HG03520 (cell line): ENCODE data around the gene AOPEP.

ENCODE experiments used
- ATAC-seq: cut with Tn5 transposase; IDR thresholded peaks from one replicate; pipeline ENCODE4 v1.9.1; 2021; ENCODE audit warnings: mild to moderate bottlenecking, moderate library complexity; ENCODE audit not compliant: unreplicated experiment

The AOPEP gene

DNA sequence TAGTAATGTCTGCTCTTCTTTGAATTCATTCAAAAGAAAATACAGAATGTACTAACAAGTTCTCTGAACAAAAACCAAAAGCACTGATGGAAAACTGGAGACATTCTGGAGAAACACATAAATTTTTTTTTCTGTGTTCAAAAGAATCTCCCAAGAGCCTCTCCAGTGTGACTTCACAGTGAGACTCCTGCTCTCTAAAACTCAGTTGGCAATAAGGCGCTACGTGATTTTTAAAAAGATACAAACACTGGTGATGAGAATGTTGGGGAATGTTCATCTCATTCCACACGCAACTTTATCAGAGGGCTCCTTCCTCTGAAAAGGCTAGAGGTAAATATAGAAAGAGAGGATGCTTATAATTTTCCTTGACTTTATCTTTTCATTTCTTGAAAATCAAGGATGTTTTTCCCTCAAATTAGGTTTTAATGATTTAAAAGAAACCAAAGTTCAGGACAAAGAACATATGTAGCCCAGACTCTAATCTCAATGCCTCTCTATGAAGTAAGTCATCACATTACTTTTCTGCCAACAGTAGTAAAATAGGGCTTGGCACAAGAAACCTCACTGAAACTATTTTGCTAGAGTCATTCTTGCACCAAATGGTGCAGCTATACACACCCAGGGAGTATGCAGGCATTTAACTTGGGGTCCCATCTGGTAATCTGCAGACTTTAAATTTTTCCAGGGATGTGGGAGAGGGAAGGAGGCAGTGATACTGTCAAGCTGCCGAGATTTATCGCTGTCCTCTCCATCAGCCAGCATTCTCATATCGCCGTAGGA lies 12.9 kb upstream of the AOPEP start:
- no peak for ATAC-seq

DNA sequence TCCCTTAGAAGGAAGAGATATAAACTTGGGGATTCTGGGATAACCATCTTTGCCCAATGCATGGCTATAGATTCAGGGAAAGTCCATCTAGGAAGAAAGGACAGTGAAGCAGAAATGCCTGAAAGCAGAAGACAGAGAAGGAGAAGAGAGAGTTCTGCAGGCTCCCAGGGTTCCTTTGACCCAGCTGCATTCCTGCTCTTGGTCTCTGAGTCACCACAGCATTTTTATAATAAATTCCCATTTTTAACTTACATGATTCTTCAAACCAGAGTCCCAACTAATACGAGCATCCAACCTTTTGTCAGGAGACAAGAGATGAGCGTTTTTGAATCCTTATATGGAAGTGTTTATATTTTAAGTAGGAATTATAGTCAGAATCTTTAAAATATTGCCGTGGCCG lies 12.0 kb upstream of the AOPEP start:
- no peak for ATAC-seq

DNA sequence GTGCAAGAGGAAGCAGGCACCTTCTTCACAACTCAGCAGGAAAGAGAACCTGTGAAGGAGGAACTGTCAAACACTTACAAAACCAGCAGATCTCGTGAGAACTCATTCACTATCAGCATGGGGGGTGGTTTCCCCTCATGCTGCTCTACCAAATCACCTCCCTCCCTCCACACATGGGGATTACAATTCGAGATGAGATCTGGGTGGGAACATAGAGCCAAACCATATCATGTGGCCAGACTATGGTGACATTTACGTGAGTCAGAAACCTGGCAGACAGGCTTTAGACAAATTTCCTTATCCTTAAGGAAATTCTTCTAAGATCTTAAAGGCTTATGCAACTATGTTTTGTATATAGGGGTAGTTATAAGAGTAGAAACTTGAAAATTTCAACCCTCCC lies 8.7 kb upstream of the AOPEP start:
- ATAC-seq, result no peak

- ATAC-seq, result no peak
These were observed 7.6 kb upstream of the AOPEP start for GRCh38 chr9:94718936-94719335.

DNA sequence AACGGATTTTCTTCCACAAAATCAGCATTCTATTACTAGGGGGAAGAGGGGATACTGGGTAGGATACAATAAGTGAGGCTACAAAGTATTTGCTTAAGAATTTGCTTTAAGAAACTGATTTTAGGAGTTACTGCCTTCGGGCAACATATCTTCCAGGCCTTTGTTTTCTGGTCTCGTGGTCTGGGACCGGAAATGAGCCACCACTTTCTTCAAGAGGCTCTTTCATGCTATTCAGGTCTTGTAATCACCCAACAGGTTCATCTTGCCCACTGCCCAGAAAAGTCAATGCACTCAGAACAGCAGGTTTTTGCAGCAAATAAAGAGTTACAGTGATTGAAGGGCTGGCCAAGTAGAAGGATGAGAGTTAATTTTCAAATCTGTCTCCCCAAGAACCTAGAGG lies 6.6 kb upstream of the AOPEP start:
- ATAC-seq, result no peak

DNA sequence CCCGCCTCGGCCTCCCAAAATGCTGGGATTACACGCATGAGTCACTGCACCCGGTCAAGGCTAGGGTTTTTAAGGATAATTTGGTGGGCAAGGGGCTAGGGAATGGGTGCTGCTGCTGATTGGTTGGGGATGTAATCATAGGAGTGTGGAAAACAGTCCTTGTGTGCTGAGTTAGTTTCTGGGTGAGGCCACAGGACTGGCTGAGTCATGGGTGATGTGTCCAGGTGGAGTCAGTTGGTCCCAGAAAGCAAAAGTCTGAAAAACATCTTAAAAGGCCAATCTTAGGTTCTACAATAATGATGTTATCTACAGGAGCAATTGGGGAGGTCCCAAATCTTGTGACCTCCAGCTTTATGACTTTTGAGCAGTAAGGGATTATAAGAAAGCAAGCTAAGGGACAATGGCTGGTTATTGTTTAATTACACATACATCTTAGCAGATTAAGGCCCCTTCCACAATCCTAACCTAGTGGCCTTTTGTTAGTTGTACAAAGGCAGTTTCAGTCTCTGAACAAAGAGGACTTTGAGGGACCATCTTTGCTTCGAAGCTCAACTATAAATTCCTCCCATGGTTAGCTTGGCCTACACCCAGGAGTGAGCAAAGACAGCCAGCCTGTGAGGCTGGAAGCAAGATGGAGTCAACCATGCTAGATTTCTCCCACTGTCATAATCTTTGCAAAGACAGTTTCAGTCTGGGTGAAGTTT lies 5.5 kb upstream of the AOPEP start:
- ATAC-seq, result no peak

GRCh38 chr9:94721754-94722153 lies 4.7 kb upstream of the AOPEP start:
- no peak for ATAC-seq

DNA sequence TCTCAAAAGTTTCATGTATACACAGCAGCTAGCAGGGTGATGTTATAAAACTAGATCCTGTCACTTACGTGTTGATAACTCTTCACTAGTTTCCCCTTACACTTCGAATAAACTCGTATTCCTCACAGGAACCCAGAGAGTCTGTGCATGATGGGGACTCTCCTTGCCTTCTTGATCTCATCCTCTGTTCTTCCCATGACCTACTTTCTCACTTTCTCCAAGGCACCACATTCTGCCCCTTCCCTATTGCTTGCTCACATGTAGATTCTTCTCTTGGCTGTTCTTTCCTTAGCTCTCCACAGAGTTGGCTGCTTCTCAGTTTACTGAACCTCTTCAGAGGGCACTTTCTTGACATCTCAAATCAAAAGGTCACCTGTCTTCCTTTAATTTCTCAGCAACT lies 1.2 kb upstream of the AOPEP start:
- ATAC-seq, result no peak

- no peak for ATAC-seq
These were observed 2.2 kb downstream of the AOPEP start for GRCh38 chr9:94728719-94729118.

- no peak for ATAC-seq
These were observed 2.7 kb downstream of the AOPEP start for GRCh38 chr9:94729199-94729598.

DNA sequence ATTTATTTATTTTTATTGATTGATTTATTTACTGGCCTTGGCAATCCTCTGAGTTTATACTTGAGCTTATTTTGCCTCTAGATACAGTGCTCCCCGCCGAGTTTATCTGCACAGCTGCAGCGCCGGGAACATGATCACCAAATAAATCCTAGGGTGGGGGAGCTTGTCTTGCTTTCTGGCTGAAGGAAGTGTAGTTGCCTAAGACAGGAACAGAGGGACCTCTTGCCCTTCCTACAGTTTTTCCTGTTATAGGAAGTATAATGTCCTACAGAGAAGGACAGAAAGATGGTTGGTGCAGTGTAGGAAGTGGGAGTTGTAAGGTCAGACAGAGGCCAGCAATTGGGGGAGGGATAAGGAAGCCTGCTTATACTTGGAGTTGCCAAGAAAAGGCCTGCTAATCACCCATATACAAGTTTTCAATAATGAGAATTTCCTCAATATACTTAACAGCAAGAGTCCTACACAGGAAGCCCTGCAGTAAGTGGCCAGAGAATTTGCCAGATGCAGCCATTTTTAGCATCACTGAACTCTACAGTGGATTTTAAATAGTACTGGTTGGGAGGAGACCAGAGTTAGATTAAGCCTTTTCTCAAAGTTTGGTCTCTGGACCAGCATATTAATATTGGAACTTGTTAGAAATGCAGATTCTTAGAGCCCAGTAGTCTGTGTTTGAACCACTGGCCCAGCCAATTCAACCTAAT lies 7.7 kb downstream of the AOPEP start:
- ATAC-seq, result no peak

GRCh38 chr9:94736759-94737158 lies 10.3 kb downstream of the AOPEP start:
- no peak for ATAC-seq

- no peak for ATAC-seq
These were observed 13.8 kb downstream of the AOPEP start for GRCh38 chr9:94740145-94740840.

DNA sequence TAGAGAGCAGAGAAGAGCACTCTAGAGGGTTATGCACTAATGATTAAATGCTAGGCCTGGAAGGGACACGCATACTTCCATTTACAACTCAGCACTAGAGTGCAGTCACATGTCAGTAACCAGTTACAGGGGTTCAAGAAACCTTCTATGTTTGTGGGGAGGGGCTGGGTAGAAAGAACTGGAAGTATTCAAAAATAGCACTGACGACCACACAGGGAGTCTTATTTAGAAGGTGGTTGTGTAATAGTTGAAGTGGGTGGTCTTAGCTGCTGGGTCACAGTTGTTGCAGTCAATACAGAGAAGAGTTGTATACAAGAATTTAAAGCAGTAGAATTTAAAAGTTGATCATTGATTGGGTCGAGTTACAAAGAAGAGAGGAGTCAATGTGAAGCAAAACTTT lies 15.4 kb downstream of the AOPEP start:
- ATAC-seq, result no peak

DNA sequence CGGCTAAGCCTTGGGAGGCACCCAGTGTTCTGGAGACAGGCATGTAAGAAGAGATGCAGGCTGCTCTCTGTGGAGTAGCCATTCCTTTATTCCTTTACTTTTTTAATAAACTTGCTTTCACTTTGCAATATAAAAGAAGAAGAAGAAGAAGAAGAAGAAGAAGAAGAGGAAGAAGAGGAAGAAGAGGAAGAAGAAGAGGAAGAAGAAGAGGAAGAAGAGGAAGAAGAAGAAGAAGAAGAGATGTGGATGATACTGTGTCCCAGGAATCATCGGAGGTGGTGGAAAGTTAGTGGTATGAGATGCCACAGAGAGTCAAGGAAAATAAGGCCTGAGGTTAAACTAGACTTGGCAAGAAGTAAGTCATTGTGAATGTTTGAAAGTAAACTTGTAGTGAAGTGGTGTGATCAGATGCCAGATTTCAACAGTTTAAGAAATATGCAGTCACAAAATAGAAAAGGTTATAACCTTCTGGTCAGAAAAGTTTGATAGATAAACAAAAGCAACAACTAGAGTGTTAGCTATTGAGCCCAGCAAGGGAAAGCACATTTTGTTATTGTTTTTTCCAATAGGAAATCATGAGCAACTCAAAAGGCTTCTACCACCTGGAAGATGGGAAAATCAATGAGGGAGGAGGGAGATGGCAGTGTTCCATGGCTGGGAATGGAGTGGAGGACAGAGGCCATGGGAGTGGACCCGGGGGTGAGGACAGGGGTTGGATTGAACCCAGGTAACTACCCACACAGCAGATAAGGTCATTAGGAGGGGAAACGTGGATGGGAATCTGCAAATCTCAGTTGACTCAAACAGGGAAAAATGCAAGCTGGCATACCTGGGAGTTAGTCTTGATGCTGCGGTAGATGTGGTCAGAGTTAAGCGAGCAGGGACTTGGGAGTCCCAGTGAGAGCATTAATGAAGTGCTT lies 16.8 kb downstream of the AOPEP start:
- ATAC-seq, result no peak

DNA sequence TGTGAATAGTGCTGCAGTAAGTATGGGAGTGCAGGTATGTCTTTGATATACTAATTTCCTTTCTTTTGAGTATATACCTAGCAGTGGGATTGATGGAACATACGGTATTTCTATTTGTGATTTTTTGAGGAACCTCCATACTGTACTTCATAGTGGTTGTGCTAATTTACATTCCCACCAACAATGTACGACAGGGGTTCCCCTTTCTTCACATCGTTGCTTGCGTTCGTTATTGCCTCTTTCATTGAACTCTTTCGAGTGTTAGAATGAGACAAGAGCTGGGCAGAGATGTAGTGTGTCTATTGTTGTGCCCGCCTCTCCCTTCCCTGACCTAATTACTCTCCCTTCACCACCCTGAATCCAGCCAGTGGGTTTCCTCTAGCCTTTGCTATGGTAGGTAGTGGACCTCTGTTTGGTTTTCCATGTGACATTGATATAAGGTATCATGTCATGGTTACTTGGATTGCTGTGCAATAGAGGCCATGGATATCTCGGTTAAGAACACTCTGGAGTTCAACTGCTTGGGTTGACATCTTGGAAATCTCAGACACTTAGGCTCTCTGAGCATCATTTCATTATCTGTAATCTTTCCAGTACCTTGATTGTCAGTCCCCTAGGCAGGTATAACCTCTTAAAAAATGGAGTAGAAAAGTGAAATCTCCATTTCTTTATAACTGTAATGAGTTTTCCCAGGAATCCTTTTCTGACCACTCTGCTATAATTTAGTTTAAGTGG lies 19.5 kb downstream of the AOPEP start:
- ATAC-seq, result no peak

DNA sequence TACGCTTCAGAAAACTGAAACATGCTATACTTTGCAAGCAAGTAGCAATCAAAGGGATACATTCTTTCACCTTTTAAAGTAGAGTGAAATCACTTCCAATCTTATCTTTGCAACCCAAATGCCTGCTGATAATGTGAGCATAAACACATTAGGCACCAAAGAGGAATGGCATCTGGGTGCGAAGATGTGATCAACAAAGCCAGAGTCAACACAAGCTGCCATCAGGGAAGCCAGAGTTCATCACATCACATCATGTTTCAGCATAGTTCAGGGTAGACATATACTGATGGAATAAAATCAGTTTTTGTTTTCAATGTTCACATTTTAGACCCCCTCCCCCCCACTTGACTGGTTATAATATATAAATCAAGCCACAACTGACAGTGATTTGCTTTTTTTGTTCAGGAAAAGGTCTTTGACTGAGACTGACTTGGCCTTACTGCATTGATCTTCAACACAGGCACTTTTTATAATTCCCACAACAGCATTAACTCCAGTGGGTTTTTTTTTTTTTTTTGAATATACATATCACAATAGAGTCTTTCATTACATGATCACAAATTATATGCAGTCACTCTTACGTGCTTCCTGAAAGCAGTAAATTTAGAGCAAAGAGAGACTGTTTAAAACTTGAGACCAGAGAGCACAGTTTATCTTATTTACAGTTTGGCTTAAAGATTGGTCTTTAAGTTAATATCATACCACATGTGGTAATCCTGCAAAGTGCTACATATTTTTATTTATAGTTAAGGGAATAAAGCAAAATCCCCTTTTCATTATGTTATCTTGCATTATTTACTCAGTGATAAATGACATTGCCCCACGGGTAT lies 20.3 kb downstream of the AOPEP start:
- ATAC-seq, result no peak

DNA sequence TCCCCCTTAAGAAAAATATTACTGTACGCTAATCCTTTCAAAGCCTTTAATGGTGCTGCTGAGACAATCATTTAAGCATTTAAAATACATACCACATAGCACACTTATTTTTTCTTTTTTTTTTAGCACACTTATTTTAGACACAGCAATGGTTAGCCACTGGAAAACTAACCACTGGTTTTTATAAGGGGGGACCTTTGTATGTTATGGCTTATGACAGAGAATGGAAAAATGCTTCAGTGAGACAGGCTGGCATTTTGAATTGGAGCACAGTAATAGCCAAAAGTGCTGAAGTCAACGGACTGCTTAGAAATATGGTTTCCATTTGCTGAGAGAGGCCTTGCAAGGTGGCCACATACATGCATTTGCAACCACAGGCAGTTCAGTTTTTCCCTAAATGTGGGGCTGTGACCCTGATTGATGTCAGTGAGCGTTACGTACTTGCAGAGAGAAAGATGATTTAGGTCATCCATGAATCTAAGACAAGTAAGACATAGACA lies 28.5 kb downstream of the AOPEP start:
- no peak for ATAC-seq

DNA sequence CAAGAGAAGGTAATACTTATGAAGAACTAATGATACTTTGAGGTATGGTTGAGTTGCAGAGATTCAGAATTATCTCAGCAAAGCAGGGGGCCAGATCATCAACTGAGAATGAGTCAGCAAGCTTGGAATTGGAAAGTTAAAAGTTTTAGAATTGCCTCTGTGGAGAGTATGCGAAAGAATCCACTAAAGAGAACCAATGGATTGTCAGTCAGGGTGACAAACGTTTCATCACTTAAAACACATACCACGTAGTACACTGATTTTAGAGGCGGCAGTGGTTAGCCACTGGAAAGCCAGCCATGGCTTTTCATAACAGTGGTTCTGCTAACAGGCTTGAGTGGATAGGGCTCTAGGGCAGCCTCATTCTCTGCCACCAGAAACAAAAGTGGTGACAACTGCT lies 30.7 kb downstream of the AOPEP start:
- ATAC-seq, result no peak
